ENCODE results near the gene MSI2. TPM values are rescaled to one million over a fixed set of nuclear protein-coding genes. Genes with fewer than 3 reads are reported as not detected.

Gene MSI2
- total RNA-seq, 1 experiment from 2014 or later, result 169 TPM

DNA sequence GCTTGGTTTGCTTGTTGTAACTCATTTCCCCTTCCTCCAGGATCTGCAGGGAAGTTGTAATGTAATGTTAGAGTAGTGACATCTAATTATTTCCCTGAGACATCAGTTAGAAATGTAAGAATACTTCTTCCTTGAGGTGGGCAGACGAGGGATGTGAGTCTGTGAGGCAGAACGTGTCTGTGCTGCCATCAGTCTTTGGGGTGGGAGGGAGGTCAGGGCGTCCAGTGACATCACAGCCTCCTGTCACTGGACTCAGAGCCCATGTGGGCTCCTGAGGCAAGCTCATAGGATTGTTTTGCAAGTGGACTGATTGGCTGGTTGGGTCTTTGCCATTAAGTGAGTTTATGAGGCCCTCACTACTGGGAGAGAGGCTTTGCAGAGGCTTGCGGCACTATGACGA, 300.0 kb downstream of the MSI2 start:
- no peaks in the 10 kb centered on the region for H3K27me3 ChIP-seq (ENCODE audit: low read length)
- H3K4me2 ChIP-seq (ENCODE audit: low read depth, low read length, poor library complexity, severe bottlenecking), result no peak overlapping the region
- H3K4me3 ChIP-seq (ENCODE audit: low read length), result no peak overlapping the region
- H3K9ac ChIP-seq (ENCODE audit: low read length), result no peak overlapping the region
- H3K9me3 ChIP-seq (ENCODE audit: low read length), result no peaks in the 10 kb centered on the region
- no peaks in the 10 kb centered on the region for H3K36me3 ChIP-seq (ENCODE audit: insufficient read depth, low read length)
- 0 out of 2 replicates have a peak overlapping the region, but pooled peaks have one; percentile 40 for H3K27ac ChIP-seq (ENCODE audit: low read length)
- H3K9me2 ChIP-seq (replicated peaks; ENCODE audit: insufficient read depth, low read length), result no peaks in the 10 kb centered on the region
- H3K4me1 ChIP-seq (ENCODE audit: low read length), result peaks cover 41% of the 10 kb centered on the region
- no peak for DNase-seq
- H2AFZ ChIP-seq (ENCODE audit: low read length), result no peak overlapping the region
- peaks cover 83% of the 10 kb centered on the region for H3K79me2 ChIP-seq (ENCODE audit: low read length)
- H4K20me1 ChIP-seq (ENCODE audit: insufficient read depth, low read depth, low read length), result no peaks in the 10 kb centered on the region

DNA sequence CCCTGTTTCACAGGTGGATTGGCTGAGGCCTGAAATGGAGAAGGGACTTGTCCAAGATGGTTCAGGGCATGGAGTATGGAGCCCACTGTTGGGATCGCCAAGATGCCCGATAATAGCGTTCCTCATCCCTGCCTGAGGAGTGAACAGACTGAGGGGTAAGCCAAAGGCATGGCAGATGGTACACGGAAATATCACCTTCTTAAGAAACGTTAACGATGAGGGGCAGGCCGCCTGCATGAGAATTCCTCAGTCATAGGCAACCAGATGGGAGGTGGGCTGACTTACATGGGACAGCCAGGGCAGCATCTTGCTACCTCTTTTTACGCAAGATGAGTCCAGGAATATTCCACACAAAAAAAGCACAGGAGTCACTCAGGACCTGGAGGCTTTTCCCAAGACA, 300.7 kb downstream of the MSI2 start:
- Histone ChIP-seq H3K4me1 (ENCODE audit: low read length) (peaks cover 35% of the 10 kb centered on the region), H3K9ac (ENCODE audit: low read length) (no peak overlapping the region), H3K4me2 (ENCODE audit: low read depth, low read length, poor library complexity, severe bottlenecking) (no peak overlapping the region), H3K36me3 (ENCODE audit: insufficient read depth, low read length) (no peaks in the 10 kb centered on the region), H2AFZ (ENCODE audit: low read length) (no peak overlapping the region), H3K79me2 (ENCODE audit: low read length) (peaks cover 84% of the 10 kb centered on the region), H3K4me3 (ENCODE audit: low read length) (no peak overlapping the region), H3K9me3 (ENCODE audit: low read length) (no peaks in the 10 kb centered on the region), H4K20me1 (ENCODE audit: insufficient read depth, low read depth, low read length) (no peaks in the 10 kb centered on the region), H3K27ac (ENCODE audit: low read length) (peak overlapping the region; percentile 5; the same call in 1 of the 2 replicates), H3K27me3 (ENCODE audit: low read length) (no peaks in the 10 kb centered on the region), H3K9me2 (replicated peaks; ENCODE audit: insufficient read depth, low read length) (no peaks in the 10 kb centered on the region)
- DNase-seq, result no peak

DNA sequence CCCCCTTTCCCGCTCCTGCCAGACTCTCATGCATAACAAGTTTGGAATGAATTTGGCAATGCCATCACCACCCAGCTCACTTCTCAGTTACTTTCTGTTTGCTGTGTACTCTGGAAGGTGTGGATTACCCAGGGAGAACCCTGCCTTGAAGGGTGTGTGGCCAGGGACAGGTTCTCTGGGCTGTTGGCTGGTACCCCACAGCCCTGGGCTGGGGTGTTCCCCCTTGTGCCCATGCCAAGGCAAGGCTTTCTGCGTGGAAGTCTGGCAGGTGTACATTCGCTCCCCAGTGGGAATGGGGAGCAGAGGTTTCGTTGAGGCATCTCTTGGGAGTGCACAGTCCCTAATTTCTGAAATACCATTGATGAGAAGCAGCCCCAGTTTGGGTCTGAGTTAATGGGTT, 301.1 kb downstream of the MSI2 start:
- H3K4me2 ChIP-seq (ENCODE audit: low read depth, low read length, poor library complexity, severe bottlenecking), result no peak overlapping the region
- H4K20me1 ChIP-seq (ENCODE audit: insufficient read depth, low read depth, low read length), result no peaks in the 10 kb centered on the region
- peaks cover 30% of the 10 kb centered on the region for H3K4me1 ChIP-seq (ENCODE audit: low read length)
- H3K79me2 ChIP-seq (ENCODE audit: low read length), result peaks cover 83% of the 10 kb centered on the region
- H3K27me3 ChIP-seq (ENCODE audit: low read length), result no peaks in the 10 kb centered on the region
- H2AFZ ChIP-seq (ENCODE audit: low read length), result no peak overlapping the region
- no peaks in the 10 kb centered on the region for H3K9me3 ChIP-seq (ENCODE audit: low read length)
- no peak overlapping the region for H3K9ac ChIP-seq (ENCODE audit: low read length)
- H3K36me3 ChIP-seq (ENCODE audit: insufficient read depth, low read length), result no peaks in the 10 kb centered on the region
- DNase-seq, result no peak
- no peak overlapping the region for H3K4me3 ChIP-seq (ENCODE audit: low read length)
- no peaks in the 10 kb centered on the region for H3K9me2 ChIP-seq (replicated peaks; ENCODE audit: insufficient read depth, low read length)
- H3K27ac ChIP-seq (ENCODE audit: low read length), result 0 out of 2 replicates have a peak overlapping the region, but pooled peaks have one; percentile 5

DNA sequence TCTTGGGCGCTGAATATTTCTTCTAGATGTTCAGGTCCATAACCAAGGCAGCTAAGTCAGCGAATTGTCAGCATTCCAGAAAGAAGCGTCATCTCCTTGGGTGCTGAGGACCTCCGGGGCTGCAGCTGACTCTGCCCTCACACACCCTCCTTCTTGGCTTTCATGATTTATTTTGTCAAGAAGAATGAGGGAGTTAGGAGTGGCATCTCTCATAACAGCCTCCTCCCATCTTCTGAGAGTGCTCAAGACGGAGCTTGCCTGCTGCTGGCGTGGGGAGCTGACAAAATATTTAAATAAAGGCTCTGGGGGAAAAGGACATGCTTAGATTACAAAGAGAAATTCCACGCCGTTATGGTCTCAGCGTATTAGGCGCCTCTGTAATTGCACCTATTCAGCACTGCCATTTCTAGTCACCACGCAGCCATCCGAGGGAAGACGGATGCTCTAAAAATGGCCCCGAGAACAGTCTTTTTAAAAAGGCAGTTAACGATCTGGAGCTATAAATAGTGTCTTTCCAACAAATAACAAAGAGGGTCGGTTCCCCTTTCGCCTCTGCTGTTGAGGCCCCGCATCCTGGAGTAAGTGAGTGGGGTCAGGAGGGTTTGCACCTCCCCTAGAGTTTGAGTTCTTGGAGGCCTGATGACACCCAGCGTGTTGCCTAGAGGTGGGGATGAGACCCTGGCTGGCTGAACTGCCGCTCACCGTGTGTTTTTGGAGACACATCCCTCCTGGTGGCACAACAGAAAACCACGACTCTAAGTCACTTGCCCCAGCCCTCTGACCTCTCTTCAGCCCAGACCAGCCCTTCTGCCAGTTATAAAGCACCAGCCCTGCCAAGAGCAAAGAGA, 301.7 kb downstream of the MSI2 start:
- Histone ChIP-seq H3K27ac (ENCODE audit: low read length) (0 out of 2 replicates have a peak overlapping the region, but pooled peaks have one; percentile 5), H2AFZ (ENCODE audit: low read length) (no peak overlapping the region), H3K4me2 (ENCODE audit: low read depth, low read length, poor library complexity, severe bottlenecking) (no peak overlapping the region), H3K27me3 (ENCODE audit: low read length) (no peaks in the 10 kb centered on the region), H3K9me2 (replicated peaks; ENCODE audit: insufficient read depth, low read length) (no peaks in the 10 kb centered on the region), H3K9me3 (ENCODE audit: low read length) (no peaks in the 10 kb centered on the region), H3K9ac (ENCODE audit: low read length) (no peak overlapping the region), H3K36me3 (ENCODE audit: insufficient read depth, low read length) (no peaks in the 10 kb centered on the region), H3K79me2 (ENCODE audit: low read length) (peaks cover 79% of the 10 kb centered on the region), H3K4me3 (ENCODE audit: low read length) (no peak overlapping the region), H4K20me1 (ENCODE audit: insufficient read depth, low read depth, low read length) (no peaks in the 10 kb centered on the region), H3K4me1 (ENCODE audit: low read length) (peaks cover 24% of the 10 kb centered on the region)
- DNase-seq, result no peak

DNA sequence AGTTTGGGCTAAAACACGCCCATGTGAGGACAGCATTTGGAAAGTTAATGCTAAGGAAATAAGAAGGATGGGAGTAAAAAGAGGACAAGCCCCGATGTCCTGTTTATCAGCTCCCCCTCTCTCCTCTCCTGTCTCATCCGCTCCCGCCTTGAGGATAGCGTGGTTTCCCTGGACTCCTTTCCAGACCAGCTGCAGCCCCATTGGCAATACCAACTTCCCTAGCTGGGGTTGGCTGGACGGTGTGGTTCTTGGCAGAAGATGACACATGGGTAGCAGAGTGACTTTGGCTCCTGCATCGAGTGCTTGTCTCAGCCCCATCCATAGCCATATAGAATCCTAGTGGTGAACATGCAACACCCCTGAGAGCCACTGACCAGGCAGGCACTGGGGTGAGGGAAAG, 302.9 kb downstream of the MSI2 start:
- no peak overlapping the region for H3K9ac ChIP-seq (ENCODE audit: low read length)
- H3K4me1 ChIP-seq (ENCODE audit: low read length), result peaks cover 12% of the 10 kb centered on the region
- no peak overlapping the region for H3K4me2 ChIP-seq (ENCODE audit: low read depth, low read length, poor library complexity, severe bottlenecking)
- H3K9me3 ChIP-seq (ENCODE audit: low read length), result no peaks in the 10 kb centered on the region
- H2AFZ ChIP-seq (ENCODE audit: low read length), result no peak overlapping the region
- no peak for DNase-seq
- H3K27me3 ChIP-seq (ENCODE audit: low read length), result no peaks in the 10 kb centered on the region
- peaks cover 71% of the 10 kb centered on the region for H3K79me2 ChIP-seq (ENCODE audit: low read length)
- no peaks in the 10 kb centered on the region for H4K20me1 ChIP-seq (ENCODE audit: insufficient read depth, low read depth, low read length)
- no peaks in the 10 kb centered on the region for H3K9me2 ChIP-seq (replicated peaks; ENCODE audit: insufficient read depth, low read length)
- no peak overlapping the region for H3K27ac ChIP-seq (ENCODE audit: low read length)
- H3K36me3 ChIP-seq (ENCODE audit: insufficient read depth, low read length), result no peaks in the 10 kb centered on the region
- no peak overlapping the region for H3K4me3 ChIP-seq (ENCODE audit: low read length)

DNA sequence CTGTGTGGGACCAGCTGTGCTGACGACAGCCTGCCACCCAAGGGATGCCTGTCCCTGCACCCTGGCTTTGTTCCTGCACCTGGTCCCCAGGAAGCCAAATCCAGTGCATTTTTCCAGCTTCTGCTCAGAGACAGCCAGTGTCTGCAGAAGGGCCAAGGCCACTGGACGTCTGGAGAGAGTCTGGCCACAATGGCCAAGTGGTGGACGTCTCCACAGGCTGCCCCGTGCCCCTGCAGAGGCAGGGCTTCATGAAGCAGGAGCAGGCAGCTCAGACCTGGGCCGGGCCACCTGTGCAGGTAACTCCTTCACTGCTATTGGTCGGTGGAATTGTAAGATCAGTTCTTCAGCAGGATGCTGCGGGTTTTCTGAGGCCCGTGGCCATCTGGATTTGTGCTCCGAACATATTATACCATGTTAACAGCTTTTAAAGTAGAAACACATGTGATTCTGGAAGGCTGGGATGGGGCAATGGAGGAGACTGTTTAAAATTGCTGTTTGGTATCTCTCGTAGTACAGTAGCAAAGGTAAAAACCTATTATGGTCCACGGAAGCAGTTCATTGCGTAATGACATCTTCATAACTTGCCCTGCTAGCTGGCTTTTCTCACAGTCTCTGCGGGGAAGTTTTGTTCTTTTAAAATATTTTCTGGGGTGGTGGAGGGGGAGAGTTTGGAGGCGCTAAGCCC, 303.5 kb downstream of the MSI2 start:
- Histone ChIP-seq H3K4me3 (ENCODE audit: low read length) (no peak overlapping the region), H4K20me1 (ENCODE audit: insufficient read depth, low read depth, low read length) (no peaks in the 10 kb centered on the region), H3K4me1 (ENCODE audit: low read length) (peaks cover 7% of the 10 kb centered on the region), H3K4me2 (ENCODE audit: low read depth, low read length, poor library complexity, severe bottlenecking) (no peak overlapping the region), H3K27me3 (ENCODE audit: low read length) (no peaks in the 10 kb centered on the region), H3K27ac (ENCODE audit: low read length) (no peak overlapping the region), H2AFZ (ENCODE audit: low read length) (no peak overlapping the region), H3K9me2 (replicated peaks; ENCODE audit: insufficient read depth, low read length) (no peaks in the 10 kb centered on the region), H3K79me2 (ENCODE audit: low read length) (peaks cover 68% of the 10 kb centered on the region), H3K9ac (ENCODE audit: low read length) (no peak overlapping the region), H3K36me3 (ENCODE audit: insufficient read depth, low read length) (no peaks in the 10 kb centered on the region), H3K9me3 (ENCODE audit: low read length) (no peaks in the 10 kb centered on the region)
- DNase-seq, result no peak

DNA sequence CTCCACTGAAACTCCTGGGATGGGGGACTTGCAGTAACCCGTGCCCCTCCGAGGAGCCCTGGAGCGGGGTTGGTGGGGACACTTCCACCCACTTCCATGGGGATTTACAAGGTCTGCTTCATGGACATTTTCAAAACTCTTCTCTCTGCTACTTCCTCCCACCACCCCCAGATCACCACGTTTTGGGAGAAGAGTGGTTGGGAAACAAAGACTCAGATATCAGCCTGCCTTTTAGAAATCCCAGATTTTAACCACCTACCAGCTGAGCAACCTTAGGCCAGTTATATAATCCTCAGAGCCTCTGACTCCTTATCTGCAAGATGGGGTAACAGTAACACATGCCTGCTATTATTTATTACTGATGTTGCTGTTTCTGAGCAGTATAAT, 304.0 kb downstream of the MSI2 start:
- Histone ChIP-seq H3K36me3 (ENCODE audit: insufficient read depth, low read length) (no peaks in the 10 kb centered on the region), H2AFZ (ENCODE audit: low read length) (no peak overlapping the region), H3K27me3 (ENCODE audit: low read length) (no peaks in the 10 kb centered on the region), H3K9ac (ENCODE audit: low read length) (no peak overlapping the region), H3K4me3 (ENCODE audit: low read length) (no peak overlapping the region), H3K4me1 (ENCODE audit: low read length) (peaks cover 1% of the 10 kb centered on the region; the same call in 1 of the 2 replicates), H3K79me2 (ENCODE audit: low read length) (peaks cover 65% of the 10 kb centered on the region), H3K27ac (ENCODE audit: low read length) (peak overlapping the region; percentile 30; the same call in 1 of the 2 replicates), H3K9me2 (replicated peaks; ENCODE audit: insufficient read depth, low read length) (no peaks in the 10 kb centered on the region), H3K4me2 (ENCODE audit: low read depth, low read length, poor library complexity, severe bottlenecking) (no peak overlapping the region), H3K9me3 (ENCODE audit: low read length) (no peaks in the 10 kb centered on the region), H4K20me1 (ENCODE audit: insufficient read depth, low read depth, low read length) (no peaks in the 10 kb centered on the region)
- no peak for DNase-seq

DNA sequence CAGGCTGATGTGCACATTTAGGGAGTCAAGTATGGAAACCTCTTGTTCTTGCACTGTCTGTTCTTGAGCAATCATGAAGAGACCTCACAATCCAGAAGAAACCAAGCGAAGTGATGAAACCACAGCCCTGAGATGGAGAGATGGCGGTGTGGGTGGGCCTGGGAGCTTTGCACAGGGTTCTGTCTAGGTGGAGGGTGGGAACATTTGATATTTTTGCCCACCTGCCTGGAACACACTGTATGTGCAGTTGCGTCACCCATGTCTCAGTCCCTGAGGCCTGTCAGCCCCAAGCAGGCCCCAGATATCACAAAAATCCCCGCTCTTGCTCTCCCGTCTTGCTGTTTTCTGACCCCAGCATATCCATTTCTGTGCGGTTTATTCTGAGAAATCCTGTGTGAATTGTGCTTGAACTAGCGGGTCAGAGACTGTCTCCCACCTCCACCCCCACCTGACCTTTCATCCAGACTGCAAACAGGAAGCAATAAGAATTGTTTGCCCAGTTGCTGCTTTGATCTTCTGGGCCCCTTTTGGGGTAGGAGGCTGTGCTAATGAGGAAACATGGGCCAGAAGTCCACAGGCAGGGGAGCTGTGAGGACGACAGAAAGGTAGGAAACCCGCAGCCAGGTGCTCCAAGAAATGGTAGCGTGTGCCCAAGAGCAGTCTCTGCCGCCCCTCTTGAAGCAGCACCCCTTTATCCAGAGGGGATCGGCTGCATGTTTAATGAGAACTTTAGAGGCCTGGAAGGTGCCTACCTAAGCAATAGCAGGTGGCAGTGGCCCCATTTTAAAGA, 304.9 kb downstream of the MSI2 start:
- Histone ChIP-seq H4K20me1 (ENCODE audit: insufficient read depth, low read depth, low read length) (no peaks in the 10 kb centered on the region), H3K36me3 (ENCODE audit: insufficient read depth, low read length) (no peaks in the 10 kb centered on the region), H3K9me2 (replicated peaks; ENCODE audit: insufficient read depth, low read length) (no peaks in the 10 kb centered on the region), H2AFZ (ENCODE audit: low read length) (no peak overlapping the region), H3K79me2 (ENCODE audit: low read length) (peaks cover 62% of the 10 kb centered on the region), H3K4me2 (ENCODE audit: low read depth, low read length, poor library complexity, severe bottlenecking) (no peak overlapping the region), H3K4me3 (ENCODE audit: low read length) (no peak overlapping the region), H3K9ac (ENCODE audit: low read length) (no peak overlapping the region), H3K27me3 (ENCODE audit: low read length) (no peaks in the 10 kb centered on the region), H3K9me3 (ENCODE audit: low read length) (no peaks in the 10 kb centered on the region), H3K27ac (ENCODE audit: low read length) (no peak overlapping the region), H3K4me1 (ENCODE audit: low read length) (no peaks in the 10 kb centered on the region)
- DNase-seq, result no peak
